GM04504 (cell line): ENCODE data around the gene KCTD16.

ENCODE experiments used
- DNase-seq: peaks from one replicate; pipeline ENCODE4 v3.0.0-alpha.2; 2012; ENCODE audit warnings: low read depth

KCTD16 gene

GRCh38 chr5:144166696-144167095, 4.0 kb upstream of the KCTD16 start:
- DNase-seq = no peak

- no peak for DNase-seq
Observed at GRCh38 chr5:144167998-144168397, 2.7 kb upstream of the KCTD16 start.

- no peak for DNase-seq
Observed at GRCh38 chr5:144169904-144170275, 783 bp upstream of the KCTD16 start.

GRCh38 chr5:144173766-144174165, 3.1 kb downstream of the KCTD16 start:
- no peak for DNase-seq

- no peak for DNase-seq
Observed at GRCh38 chr5:144177548-144177947, 6.9 kb downstream of the KCTD16 start.

GRCh38 chr5:144179226-144179625, 8.6 kb downstream of the KCTD16 start:
- no peak for DNase-seq

GRCh38 chr5:144183254-144183889, 12.7 kb downstream of the KCTD16 start:
- no peak for DNase-seq

- peak; percentile 88 for DNase-seq
Observed at GRCh38 chr5:144187699-144188294, 17.1 kb downstream of the KCTD16 start.

GRCh38 chr5:144189800-144190429, 19.2 kb downstream of the KCTD16 start:
- no peak for DNase-seq

GRCh38 chr5:144191531-144191930, 20.9 kb downstream of the KCTD16 start:
- DNase-seq = no peak

- DNase-seq = no peak
Observed at GRCh38 chr5:144191998-144192397, 21.3 kb downstream of the KCTD16 start.

GRCh38 chr5:144192661-144193060, 22.0 kb downstream of the KCTD16 start:
- DNase-seq = no peak

GRCh38 chr5:144194144-144194543, 23.5 kb downstream of the KCTD16 start:
- no peak for DNase-seq

GRCh38 chr5:144195448-144195847, 24.8 kb downstream of the KCTD16 start:
- DNase-seq = no peak

- no peak for DNase-seq
Observed at GRCh38 chr5:144196612-144197011, 25.9 kb downstream of the KCTD16 start.

- no peak for DNase-seq
Observed at GRCh38 chr5:144198386-144198785, 27.7 kb downstream of the KCTD16 start.

GRCh38 chr5:144201588-144201987, 30.9 kb downstream of the KCTD16 start:
- no peak for DNase-seq

GRCh38 chr5:144202072-144202471, 31.4 kb downstream of the KCTD16 start:
- DNase-seq = no peak

- DNase-seq = no peak
Observed at GRCh38 chr5:144202726-144203125, 32.1 kb downstream of the KCTD16 start.

- no peak for DNase-seq
Observed at GRCh38 chr5:144203750-144204596, 33.3 kb downstream of the KCTD16 start.

- DNase-seq = no peak
Observed at GRCh38 chr5:144205141-144205551, 34.5 kb downstream of the KCTD16 start.

- DNase-seq = no peak
Observed at GRCh38 chr5:144206141-144206540, 35.5 kb downstream of the KCTD16 start.
